ENCODE results near the gene MED14.
"Not testable (repeated sequence)": the region's sequence is repeated elsewhere in the genome, so short reads cannot be mapped to it uniquely, and the experiment has no call there.

DNA sequence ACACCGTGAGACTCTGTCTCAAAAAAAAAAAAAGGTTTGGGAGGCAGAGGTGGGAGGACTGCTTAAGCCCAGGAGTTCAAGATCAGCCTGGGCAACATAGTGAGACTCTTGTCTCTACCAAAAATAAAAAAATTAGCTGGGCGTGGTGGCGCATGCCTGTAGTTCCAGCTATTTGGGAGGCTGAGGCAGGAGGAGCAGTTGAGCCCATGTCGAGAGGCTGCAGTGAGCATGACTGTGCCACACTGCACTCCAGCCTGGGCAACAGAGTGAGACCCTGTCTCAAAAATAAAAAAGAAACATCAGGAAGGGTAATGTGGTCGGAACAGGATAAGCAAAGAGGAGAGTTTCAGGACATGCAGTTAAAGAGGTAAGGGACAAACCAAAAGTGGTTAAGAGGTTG lies 2.8 kb downstream of the MED14 start:
- TF ChIP-seq, protein P1, sequence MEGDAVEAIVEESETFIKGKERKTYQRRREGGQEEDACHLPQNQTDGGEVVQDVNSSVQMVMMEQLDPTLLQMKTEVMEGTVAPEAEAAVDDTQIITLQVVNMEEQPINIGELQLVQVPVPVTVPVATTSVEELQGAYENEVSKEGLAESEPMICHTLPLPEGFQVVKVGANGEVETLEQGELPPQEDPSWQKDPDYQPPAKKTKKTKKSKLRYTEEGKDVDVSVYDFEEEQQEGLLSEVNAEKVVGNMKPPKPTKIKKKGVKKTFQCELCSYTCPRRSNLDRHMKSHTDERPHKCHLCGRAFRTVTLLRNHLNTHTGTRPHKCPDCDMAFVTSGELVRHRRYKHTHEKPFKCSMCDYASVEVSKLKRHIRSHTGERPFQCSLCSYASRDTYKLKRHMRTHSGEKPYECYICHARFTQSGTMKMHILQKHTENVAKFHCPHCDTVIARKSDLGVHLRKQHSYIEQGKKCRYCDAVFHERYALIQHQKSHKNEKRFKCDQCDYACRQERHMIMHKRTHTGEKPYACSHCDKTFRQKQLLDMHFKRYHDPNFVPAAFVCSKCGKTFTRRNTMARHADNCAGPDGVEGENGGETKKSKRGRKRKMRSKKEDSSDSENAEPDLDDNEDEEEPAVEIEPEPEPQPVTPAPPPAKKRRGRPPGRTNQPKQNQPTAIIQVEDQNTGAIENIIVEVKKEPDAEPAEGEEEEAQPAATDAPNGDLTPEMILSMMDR (IDR thresholded peaks at IDR 0.05), result not testable (repeated sequence)
- not testable (repeated sequence) for TF ChIP-seq EZH2 (IDR thresholded peaks at IDR 0.05; ENCODE audit: borderline replicate concordance, insufficient read depth, low read depth, low read length, poor library complexity, severe bottlenecking)

All from B cell (primary cell).